HG03575 (cell line): ENCODE results near the gene PDE1C.

Experiments
- ATAC-seq: cut with Tn5 transposase; IDR thresholded peaks from one replicate; pipeline ENCODE4 v1.9.1; 2021; ENCODE audit not compliant: unreplicated experiment, insufficient number of reproducible peaks, low FRiP score; ENCODE audit errors: extremely low read depth

PDE1C gene

GRCh38 chr7:31825576-31825975, 244.6 kb downstream of the PDE1C start:
- no peak for ATAC-seq

GRCh38 chr7:31819031-31819430, 251.2 kb downstream of the PDE1C start:
- ATAC-seq, result no peak

- ATAC-seq, result no peak
These were observed 253.4 kb downstream of the PDE1C start for GRCh38 chr7:31816810-31817209.

GRCh38 chr7:31815796-31816195, 254.4 kb downstream of the PDE1C start:
- ATAC-seq, result no peak

- ATAC-seq, result no peak
These were observed 256.0 kb downstream of the PDE1C start for GRCh38 chr7:31814187-31814586.

GRCh38 chr7:31811650-31812461, 258.4 kb downstream of the PDE1C start:
- no peak for ATAC-seq

GRCh38 chr7:31805209-31805818, 264.9 kb downstream of the PDE1C start:
- ATAC-seq, result peak; percentile 96

- ATAC-seq, result no peak
These were observed 273.8 kb downstream of the PDE1C start for GRCh38 chr7:31796375-31796774.

- ATAC-seq, result no peak
These were observed 275.3 kb downstream of the PDE1C start for GRCh38 chr7:31794851-31795344.

GRCh38 chr7:31791881-31792280, 278.3 kb downstream of the PDE1C start:
- no peak for ATAC-seq

GRCh38 chr7:31788883-31789680, 281.1 kb downstream of the PDE1C start:
- no peak for ATAC-seq

GRCh38 chr7:31788445-31788844, 281.8 kb downstream of the PDE1C start:
- ATAC-seq, result no peak

- ATAC-seq, result no peak
These were observed 283.9 kb downstream of the PDE1C start for GRCh38 chr7:31786326-31786725.

GRCh38 chr7:31785101-31785500, 285.1 kb downstream of the PDE1C start:
- no peak for ATAC-seq

GRCh38 chr7:31783221-31783620, 287.0 kb downstream of the PDE1C start:
- ATAC-seq, result no peak

GRCh38 chr7:31782411-31782991, 287.7 kb downstream of the PDE1C start:
- no peak for ATAC-seq

GRCh38 chr7:31778296-31778695, 291.9 kb downstream of the PDE1C start:
- no peak for ATAC-seq

GRCh38 chr7:31776616-31777015, 293.6 kb downstream of the PDE1C start:
- no peak for ATAC-seq

- ATAC-seq, result no peak
These were observed 294.7 kb downstream of the PDE1C start for GRCh38 chr7:31775556-31775955.
